ENCODE results near the gene PAN2.
"Not testable (repeated sequence)": the region's sequence is repeated elsewhere in the genome, so short reads cannot be mapped to it uniquely, and the experiment has no call there.

Gene PAN2

GRCh38 chr12:56282030-56282429 lies 51.8 kb downstream of the PAN2 start:
- DNase-seq (ENCODE audit: low read depth, low spot score) = no peak
- no peak overlapping the region for H3K4me3 ChIP-seq (ENCODE audit: low read length)

- DNase-seq (ENCODE audit: low read depth, low spot score) = no peak
- no peak overlapping the region for H3K4me3 ChIP-seq (ENCODE audit: low read length)
These were observed 53.0 kb downstream of the PAN2 start for GRCh38 chr12:56280849-56281248.

GRCh38 chr12:56278905-56279304 lies 54.9 kb downstream of the PAN2 start:
- DNase-seq (ENCODE audit: low read depth, low spot score) = no peak
- no peak overlapping the region for H3K4me3 ChIP-seq (ENCODE audit: low read length)

GRCh38 chr12:56274299-56274698 lies 59.5 kb downstream of the PAN2 start:
- DNase-seq (ENCODE audit: low read depth, low spot score) = no peak
- H3K4me3 ChIP-seq (ENCODE audit: low read length) = no peak overlapping the region

GRCh38 chr12:56272468-56272867 lies 61.3 kb downstream of the PAN2 start:
- not testable (repeated sequence) for H3K4me3 ChIP-seq (ENCODE audit: low read length); DNase-seq (ENCODE audit: low read depth, low spot score)

- no peak for DNase-seq (ENCODE audit: low read depth, low spot score)
These were observed 62.8 kb downstream of the PAN2 start for GRCh38 chr12:56271031-56271430.

GRCh38 chr12:56267443-56268071 lies 66.2 kb downstream of the PAN2 start:
- DNase-seq (ENCODE audit: low read depth, low spot score) = no peak
- peak overlapping the region; percentile 77 for H3K4me3 ChIP-seq (ENCODE audit: low read length)

More at GRCh38 chr12:56271031-56271430, 62.8 kb downstream of the PAN2 start:
- H3K4me3 ChIP-seq (ENCODE audit: low read length) = no peak overlapping the region

GRCh38 chr12:56266693-56267442 lies 66.9 kb downstream of the PAN2 start, which contains the start of gene COQ10A:
Gene COQ10A, plus strand, starts transcription at chr12:56266942. Its CDS starts 177 bp downstream, at chr12:56267119.
- DNase-seq (ENCODE audit: low read depth, low spot score) = peak; percentile 80
- H3K4me3 ChIP-seq (ENCODE audit: low read length) = peak within 1 kb of the TSS; percentile 77
